ENCODE measurements around the gene RABGEF1. TPM values are rescaled to one million over a fixed set of nuclear protein-coding genes. Genes with fewer than 3 reads are reported as not detected.
"Not testable (repeated sequence)": the region's sequence is repeated elsewhere in the genome, so short reads cannot be mapped to it uniquely, and the experiment has no call there.

RABGEF1 gene
- total RNA-seq, 4 donors from 2014 or later: 13.1 to 38.3 (median 25.4) TPM

DNA sequence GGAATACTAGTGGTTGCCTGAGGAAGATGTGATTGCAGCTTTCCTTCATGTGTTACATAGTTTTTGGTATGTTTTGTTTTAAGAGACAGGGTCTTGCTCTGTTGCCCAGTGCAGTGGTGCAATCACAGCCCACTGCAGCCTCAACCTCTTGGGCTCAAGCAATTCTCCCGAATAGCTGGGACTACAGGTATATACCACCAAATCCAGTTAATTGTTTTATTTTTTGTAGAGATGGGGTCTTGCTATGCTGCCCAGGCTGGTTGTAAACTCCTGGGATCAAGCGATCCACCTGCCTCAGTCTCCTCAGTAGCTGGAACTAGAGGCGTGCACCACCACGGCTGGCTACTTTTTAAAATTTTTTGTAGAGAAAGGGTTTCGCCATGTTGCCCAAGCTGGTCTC lies 101.4 kb downstream of the RABGEF1 start:
- no peaks in the 10 kb centered on the region for H3K36me3 ChIP-seq
- no peak overlapping the region for H3K4me3 ChIP-seq
- no peak for TF ChIP-seq POLR2A (IDR thresholded peaks at IDR 0.05)
- TF ChIP-seq, protein P1, sequence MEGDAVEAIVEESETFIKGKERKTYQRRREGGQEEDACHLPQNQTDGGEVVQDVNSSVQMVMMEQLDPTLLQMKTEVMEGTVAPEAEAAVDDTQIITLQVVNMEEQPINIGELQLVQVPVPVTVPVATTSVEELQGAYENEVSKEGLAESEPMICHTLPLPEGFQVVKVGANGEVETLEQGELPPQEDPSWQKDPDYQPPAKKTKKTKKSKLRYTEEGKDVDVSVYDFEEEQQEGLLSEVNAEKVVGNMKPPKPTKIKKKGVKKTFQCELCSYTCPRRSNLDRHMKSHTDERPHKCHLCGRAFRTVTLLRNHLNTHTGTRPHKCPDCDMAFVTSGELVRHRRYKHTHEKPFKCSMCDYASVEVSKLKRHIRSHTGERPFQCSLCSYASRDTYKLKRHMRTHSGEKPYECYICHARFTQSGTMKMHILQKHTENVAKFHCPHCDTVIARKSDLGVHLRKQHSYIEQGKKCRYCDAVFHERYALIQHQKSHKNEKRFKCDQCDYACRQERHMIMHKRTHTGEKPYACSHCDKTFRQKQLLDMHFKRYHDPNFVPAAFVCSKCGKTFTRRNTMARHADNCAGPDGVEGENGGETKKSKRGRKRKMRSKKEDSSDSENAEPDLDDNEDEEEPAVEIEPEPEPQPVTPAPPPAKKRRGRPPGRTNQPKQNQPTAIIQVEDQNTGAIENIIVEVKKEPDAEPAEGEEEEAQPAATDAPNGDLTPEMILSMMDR (IDR thresholded peaks at IDR 0.05): no peak
- H3K4me1 ChIP-seq: no peaks in the 10 kb centered on the region
- H3K27me3 ChIP-seq: no peaks in the 10 kb centered on the region
- no peak for DNase-seq
- intact Hi-C loops (cut with DNase I; ENCODE audit: low total_unique reads): no loop called here
- H3K9me3 ChIP-seq: no peaks in the 10 kb centered on the region
- no peak overlapping the region for H3K27ac ChIP-seq

DNA sequence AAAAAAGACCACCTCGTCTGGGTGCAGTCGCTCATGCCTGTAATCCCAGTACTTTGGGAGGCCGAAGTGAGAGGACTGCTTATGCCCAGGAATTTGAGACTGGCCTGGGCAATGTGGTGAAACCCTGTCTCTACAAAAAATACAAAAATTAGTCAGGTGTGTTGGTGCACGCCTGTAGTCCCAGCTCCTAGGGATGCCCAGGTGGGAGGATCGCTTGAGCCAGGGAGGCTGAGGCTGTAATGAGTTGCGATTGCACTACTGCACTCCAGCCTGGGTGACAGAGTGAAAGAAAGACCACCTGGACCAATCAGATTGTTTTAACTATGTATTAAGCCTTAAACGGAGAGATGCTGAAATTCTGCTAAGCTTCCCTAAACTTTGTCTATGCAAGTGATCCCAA lies 103.0 kb downstream of the RABGEF1 start:
- H3K27me3 ChIP-seq; intact Hi-C loops (cut with DNase I; ENCODE audit: low total_unique reads); H3K36me3 ChIP-seq; DNase-seq; H3K4me1 ChIP-seq; H3K4me3 ChIP-seq; H3K9me3 ChIP-seq; H3K27ac ChIP-seq: not testable (repeated sequence)

DNA sequence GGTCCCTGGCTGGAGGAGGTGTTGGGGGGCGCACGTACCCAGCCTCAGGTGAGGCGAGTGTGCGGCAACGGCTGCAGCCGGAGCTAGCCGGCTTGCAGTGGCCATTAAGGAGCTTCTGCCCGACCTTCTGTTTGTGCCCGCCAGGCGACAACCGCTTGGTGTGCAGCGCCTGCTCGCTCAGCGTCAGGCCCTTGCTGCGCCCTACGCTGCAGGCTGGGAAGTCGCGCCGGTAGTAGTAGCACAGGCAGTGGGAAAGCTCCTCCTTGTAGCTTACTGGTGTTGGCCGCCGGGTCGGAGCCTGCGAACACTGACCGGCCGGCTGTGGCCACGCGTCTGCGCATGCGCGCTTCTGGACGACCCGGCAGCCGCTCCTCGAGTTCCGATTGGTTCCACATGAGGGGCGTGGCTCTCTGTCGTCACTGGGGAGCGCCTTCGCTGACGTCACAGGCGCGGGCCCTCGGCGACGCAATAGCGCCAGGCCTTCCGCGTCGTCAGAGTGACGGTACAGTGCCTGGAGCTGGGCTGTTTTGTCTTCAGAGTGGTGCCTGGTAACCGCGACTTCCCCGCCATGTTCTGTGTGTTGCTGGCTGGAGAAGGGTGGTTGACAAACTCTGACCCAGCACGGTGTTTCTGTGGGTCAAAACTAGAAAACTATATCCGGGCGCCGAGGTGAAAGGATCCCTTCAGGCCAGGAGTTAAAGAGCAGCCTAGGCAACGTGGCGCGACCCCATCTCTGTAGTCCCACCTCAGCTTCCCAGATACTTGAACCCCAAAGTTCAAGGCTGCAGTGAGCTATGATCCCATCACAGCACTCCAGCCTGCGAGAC lies 104.2 kb downstream of the RABGEF1 start:
- Histone ChIP-seq H3K36me3 (no peaks in the 10 kb centered on the region), H3K9me3 (no peaks in the 10 kb centered on the region), H3K4me3 (peak overlapping the region; percentile 62 to 78), H3K27me3 (no peaks in the 10 kb centered on the region), H3K4me1 (no peaks in the 10 kb centered on the region), H3K27ac (peak overlapping the region; percentile 87 to 91)
- TF ChIP-seq, protein P1 (IDR thresholded peaks at IDR 0.05): peak in 3 of 4 experiments; percentile 20 to 47 (median 41)
- TF ChIP-seq POLR2A (IDR thresholded peaks at IDR 0.05): peak; percentile 86 to 96
- peak; percentile 98 to 100 for DNase-seq
- intact Hi-C loops (cut with DNase I; ENCODE audit: low total_unique reads): no loop called here

DNA sequence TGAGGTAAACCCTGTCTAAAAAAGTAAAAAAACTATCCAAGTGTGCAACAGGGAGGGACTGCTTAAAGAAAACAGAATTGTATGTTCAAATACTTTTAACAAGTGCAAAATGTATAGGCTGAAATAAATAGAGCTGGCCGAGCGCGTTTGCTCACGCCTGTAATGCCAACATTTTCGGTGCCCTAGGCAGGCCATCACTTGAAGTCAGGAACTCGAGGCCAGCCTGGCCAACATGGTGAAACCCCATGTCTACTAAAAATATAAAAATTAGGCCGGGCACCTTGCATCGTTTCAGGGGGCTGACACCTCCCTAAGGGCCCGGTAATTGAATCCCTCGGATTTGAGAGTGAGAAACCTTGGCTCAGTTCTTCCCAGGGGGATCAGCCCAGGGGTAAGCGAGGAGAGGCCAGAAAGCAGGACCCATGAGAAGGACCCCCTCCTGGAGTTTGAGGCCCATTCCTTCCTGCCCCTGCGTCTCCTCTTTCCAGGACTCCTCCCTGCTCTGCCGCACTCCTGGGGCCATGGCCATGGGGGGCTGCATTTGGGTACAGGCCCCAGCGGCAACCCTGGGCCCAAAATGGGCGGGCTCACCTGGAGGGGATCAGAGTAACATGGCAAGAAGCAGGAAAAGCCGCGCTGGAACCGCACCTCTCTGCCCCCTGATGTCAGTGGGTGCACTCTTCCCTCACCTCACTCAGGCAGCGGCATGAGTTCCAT lies 105.0 kb downstream of the RABGEF1 start:
- DNase-seq: no peak
- intact Hi-C loops (cut with DNase I; ENCODE audit: low total_unique reads): no loop called here
- peak overlapping the region; percentile 62 to 78 for H3K4me3 ChIP-seq
- H3K27me3 ChIP-seq: no peaks in the 10 kb centered on the region
- H3K9me3 ChIP-seq: no peaks in the 10 kb centered on the region
- H3K4me1 ChIP-seq: no peaks in the 10 kb centered on the region
- H3K27ac ChIP-seq: peak overlapping the region; percentile 87 to 91
- no peaks in the 10 kb centered on the region for H3K36me3 ChIP-seq
- TF ChIP-seq, protein P1 (IDR thresholded peaks at IDR 0.05): no peak
- no peak for TF ChIP-seq POLR2A (IDR thresholded peaks at IDR 0.05)

DNA sequence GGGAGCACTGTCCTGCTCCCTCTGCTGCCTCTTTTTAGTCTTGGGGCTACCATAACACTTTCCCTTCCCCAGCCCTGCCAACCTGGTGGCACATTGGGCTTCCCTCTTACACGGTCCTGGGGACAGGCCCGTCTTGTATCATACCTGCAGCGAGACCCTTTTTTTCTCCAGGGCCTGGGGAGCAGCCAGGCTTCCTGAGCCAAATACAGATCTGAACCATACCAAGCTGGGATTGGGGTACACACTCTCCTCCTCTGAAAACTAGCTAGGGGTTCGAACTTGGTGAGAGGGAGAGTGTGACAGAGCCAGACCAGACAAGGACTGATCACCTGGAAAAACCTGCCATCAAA lies 105.5 kb downstream of the RABGEF1 start:
- H3K4me1 ChIP-seq; DNase-seq; H3K36me3 ChIP-seq; H3K27me3 ChIP-seq; H3K4me3 ChIP-seq; H3K27ac ChIP-seq; H3K9me3 ChIP-seq; intact Hi-C loops (cut with DNase I; ENCODE audit: low total_unique reads): not testable (repeated sequence)

DNA sequence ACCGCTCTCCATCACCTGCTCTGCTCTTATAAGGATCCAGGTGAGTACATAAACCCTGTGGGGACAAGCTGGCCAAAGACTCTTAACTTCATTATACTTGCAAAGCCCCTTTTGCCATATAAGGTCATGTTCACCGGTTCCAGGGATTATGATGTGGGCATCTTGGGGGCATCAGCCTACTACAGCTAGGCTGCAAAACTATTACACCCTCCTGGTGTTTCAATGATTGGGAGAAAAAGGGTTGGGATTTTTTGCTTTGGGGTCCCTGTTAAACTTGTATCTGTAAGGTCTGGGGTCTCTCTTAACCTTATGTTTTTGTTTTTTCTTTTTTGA lies 107.0 kb downstream of the RABGEF1 start:
- H3K4me1 ChIP-seq; H3K4me3 ChIP-seq; H3K9me3 ChIP-seq; DNase-seq; H3K36me3 ChIP-seq; H3K27me3 ChIP-seq; H3K27ac ChIP-seq; intact Hi-C loops (cut with DNase I; ENCODE audit: low total_unique reads): not testable (repeated sequence)

Data from uterus (tissue), 4 donors.